NT2/D1 (cell line): ENCODE measurements around the gene MAN1A1.

Experiments
- YY1 ChIP-seq: IDR thresholded peaks from 2 replicates; pipeline ENCODE4 v1.6.1; 2011; ENCODE audit not compliant: insufficient read length, insufficient read depth
- ZNF274 ChIP-seq: IDR thresholded peaks from 2 replicates; pipeline ENCODE4 v1.6.1; 2011; ENCODE audit warnings: mild to moderate bottlenecking, low read depth, low read length

DNA sequence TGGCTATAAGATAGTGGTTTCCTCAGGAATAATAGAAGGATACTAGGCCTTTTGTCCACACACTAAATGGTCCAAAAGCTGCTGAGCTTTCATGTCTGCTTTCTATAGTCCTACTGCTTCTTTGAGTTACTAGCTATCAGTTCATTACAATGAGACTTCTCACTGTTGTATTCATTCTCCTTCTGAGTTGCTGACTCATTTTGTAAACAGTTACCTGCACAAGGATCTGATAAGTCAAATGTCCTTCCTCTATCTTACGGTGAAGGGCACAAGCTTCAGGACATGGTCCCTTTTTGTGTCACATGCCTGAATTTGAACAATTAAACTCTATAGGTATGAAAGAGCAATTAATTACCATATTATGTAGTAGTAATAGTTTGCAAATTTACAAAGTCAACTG lies 90.5 kb downstream of the MAN1A1 start:
- no peak for TF ChIP-seq YY1
- TF ChIP-seq ZNF274 = no peak
